DMS153 treated with DMSO at 0.1 percent for 48 hours (cell line): ENCODE data around the gene SETD1A.
"Not testable (repeated sequence)": the region's sequence is repeated elsewhere in the genome, so short reads cannot be mapped to it uniquely, and the experiment has no call there.

Experiments
- DNase-seq: peaks from one replicate; lab custom pipeline; 2025; ENCODE audit not compliant: unreplicated experiment; lab: John Stamatoyannopoulos, UW

Gene SETD1A

DNA sequence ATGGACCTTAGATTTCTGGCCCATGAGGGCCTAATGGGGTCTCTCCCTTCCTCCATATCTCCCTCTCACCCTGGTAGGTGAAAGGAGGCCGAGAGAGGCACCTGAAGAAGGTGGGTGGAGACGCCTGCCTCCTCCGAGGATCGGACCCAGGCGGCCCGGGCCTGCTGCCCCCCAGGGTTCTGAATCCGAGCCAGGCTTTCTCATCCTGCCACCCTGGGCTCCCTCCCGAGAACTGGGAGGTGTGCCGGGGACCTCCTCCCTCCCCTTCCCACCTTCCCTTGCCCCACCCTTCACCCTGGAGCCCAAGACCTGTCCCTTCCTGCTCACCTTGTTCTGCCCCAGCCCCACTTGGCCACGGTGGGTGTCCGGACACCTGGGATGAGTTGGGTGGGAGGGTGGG is 29.2 kb upstream of the SETD1A start:
- DNase-seq = no peak

DNA sequence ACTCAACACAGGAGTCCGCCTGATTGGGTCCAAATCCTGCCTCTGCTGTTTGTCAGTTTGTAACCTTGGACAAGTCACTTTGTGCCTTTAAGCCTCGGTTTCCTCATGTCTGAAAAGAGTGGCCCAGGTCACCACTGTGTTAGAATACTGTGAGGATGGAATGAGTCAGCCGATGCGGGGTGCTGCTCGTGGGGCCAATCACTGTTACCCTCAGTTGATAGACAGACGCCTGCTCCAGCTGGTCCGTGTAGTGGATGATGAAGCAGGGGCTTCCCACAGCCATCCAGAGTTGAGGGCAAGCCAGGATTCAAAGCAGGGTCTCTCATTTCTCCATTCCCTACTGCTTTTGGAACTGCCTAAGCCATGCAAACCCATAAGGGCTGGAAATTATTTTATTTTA is 28.4 kb upstream of the SETD1A start:
- DNase-seq = no peak

DNA sequence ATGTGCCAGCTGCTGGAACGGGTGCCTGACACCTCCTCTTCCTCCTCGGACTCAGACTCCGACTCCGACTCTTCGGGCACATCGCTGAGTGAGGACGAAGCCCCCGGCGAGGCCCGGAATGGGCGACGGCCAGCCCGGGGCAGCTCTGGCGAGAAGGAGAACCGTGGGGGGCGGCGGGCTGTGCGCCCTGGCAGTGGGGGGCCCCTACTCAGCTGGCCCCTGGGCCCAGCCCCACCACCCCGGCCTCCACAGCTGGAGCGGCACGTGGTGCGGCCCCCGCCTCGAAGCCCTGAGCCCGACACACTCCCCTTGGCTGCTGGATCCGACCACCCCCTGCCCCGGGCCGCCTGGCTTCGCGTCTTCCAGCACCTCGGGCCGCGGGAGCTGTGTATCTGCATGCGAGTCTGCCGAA is 27.4 kb upstream of the SETD1A start:
- DNase-seq = no peak

DNA sequence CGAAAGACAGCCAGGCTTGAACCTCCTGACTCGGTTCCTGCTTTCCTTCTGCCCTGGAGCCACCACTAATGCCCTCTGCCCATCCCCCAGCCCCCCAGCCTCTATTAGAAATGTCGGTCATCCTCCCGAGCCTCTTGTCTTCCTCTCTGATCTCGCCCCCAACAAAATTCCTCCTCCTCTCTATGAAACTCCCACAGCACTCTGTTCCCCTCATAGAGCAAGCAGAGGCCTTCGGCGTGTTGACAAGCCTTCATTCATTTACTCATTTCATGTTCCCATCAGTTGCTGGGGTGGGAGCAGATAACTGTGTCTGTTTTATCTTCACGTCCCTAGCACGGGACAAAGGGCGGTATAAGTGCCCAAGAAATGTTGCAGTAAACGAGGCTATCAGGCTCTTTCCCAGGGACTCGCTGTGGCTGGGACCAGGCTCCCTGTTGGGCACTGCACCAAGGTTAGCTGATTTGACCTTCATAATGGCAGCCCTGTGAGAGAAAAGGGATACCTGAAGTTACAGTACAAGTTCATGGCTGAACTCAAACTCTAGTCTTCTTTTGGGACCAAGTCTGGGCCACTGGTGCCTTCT is 26.4 kb upstream of the SETD1A start:
- DNase-seq = no peak

DNA sequence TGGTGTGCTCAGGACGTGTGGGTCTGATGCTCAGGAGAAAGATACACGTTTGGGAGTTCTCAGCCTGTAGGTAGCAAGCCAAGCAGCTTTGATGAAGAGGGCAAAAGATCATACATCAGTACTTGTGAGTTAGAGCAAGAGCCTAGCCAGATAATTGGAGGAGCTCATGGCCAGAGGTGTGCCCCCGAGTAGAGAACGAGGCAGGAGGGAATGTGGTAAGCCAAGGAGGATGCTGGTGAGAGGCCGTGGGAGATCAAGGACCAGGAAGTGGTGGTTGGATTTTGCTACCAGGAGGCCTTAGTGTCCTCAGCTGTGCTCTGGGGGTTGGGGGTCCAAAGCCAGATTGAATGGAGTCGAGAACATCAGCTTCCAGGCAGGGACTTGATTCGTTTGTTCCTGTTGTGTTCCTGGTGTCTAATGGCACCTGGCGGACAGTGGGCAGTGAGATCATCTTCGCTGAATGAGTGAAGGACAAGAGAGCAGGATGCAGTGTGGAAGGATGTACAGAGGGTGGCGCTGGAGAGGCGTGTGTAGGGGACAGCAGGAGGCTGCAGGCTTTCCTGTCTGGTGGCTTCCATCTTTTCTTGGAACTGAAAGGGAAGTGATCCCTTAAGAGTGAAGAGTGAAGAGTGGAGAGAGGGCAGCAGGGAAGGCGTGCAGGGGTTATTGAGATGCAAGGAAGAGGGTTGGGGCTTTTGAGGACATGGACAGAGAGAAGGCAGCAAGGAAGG is 22.6 kb upstream of the SETD1A start:
- DNase-seq = no peak

DNA sequence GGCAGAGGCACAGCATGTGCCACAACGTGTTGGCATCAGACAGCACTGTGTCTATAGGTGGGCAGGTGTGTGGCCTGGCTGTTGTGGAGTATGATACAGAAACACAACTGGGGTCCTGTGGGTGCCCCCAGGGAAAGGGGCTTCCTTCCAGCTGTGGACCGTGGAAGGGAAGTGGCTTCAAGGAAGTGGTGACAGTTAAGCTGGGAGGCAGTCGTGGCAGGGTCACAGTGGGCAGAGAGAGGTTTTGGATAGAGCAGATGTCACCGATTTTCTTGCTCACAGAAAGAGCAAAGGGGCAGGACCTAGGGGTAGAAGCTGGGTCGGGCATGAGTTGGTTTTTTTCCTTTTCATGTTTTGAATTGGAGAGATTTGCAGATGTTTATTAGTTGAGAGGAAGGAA is 19.9 kb upstream of the SETD1A start:
- DNase-seq = no peak

DNA sequence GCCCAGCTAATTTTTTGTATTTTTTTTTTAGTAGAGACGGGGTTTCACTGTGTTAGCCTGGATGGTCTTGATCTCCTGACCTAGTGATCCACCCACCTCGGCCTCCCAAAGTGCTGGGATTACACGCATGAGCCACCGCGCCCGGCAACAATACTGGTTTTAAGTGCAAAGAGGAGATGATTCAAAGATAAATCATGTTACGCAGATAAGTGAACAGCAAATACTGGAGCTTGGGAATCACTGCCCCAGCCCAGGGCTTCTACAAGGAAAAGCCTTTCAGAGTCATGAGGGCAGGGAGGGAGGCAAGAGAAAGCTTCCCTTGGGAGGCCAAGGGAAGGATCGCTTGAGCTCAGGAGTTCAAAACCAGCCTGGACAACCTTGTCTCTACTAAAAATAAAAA is 18.0 kb upstream of the SETD1A start:
- not testable (repeated sequence) for DNase-seq

DNA sequence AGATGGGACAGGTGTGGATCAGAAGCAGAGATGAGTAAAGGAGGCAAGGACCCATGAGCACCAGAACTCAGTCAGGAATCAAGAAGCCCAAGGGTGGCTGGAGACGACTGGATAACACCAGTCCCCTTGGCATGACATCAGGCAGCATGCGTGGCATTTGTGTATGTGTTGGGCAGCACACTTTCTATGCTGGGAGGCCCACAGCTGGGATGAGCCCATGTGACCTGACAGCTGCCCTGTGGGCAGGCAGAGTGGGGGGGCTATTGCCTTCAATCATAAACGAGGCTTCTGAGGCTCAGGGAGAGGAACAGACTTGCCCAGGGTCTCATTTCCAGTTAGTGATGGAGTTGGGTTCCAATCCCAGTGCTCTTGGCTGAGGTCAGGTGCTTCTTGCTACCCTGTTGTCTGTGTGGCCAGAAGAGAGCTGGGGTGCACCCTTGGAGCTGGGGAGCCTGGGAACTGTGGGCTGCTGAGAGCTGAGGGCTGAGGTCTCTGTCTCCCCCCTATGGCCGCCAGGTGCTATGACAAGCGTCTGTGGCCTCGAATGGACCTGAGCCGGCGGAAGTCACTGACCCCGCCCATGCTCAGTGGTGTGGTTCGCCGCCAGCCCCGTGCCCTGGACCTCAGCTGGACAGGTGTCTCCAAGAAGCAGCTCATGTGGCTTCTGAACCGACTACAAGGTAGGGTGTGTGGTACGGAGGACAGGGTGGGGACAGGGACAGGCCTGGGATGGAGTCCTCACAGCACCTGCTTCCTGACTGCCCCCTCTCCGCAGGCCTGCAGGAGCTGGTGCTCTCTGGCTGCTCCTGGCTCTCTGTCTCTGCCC is 15.7 kb upstream of the SETD1A start:
- peak; percentile 42 for DNase-seq

DNA sequence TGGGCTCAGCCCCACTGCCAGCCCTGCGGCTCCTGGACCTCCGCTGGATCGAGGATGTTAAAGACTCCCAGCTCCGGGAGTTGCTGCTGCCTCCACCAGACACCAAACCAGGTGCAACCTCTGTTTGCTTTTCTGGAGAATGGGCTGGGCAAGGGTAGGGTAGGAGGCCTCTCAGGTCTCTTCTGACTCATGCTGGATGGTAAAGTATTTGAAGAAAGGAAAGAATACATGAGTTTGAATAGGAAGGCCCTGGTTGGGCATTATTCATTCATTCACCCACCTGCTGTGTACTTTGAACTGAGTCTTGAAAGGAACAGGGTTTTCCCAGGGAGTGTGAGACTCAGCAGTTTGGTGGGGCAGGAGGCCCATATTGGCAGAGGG is 15.1 kb upstream of the SETD1A start:
- no peak for DNase-seq

DNA sequence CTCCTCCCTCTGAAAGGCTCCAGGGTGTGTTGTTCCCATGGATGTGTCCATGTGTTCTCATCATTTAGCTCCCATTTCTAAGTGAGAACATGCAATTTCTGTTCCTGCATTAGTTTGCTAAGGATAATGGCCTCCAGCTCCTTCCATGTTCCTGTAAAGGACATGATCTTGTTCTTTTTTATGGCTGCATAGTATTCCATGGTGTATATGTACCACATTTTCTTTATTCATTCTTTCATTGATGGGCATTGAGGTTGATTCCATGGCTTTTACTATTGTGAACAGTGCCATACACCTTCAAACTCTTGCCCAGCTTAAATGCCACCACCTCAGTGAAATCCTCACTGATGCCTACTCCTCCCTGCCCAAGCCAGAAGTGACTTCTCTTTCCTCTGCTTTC is 13.2 kb upstream of the SETD1A start:
- DNase-seq = no peak

DNA sequence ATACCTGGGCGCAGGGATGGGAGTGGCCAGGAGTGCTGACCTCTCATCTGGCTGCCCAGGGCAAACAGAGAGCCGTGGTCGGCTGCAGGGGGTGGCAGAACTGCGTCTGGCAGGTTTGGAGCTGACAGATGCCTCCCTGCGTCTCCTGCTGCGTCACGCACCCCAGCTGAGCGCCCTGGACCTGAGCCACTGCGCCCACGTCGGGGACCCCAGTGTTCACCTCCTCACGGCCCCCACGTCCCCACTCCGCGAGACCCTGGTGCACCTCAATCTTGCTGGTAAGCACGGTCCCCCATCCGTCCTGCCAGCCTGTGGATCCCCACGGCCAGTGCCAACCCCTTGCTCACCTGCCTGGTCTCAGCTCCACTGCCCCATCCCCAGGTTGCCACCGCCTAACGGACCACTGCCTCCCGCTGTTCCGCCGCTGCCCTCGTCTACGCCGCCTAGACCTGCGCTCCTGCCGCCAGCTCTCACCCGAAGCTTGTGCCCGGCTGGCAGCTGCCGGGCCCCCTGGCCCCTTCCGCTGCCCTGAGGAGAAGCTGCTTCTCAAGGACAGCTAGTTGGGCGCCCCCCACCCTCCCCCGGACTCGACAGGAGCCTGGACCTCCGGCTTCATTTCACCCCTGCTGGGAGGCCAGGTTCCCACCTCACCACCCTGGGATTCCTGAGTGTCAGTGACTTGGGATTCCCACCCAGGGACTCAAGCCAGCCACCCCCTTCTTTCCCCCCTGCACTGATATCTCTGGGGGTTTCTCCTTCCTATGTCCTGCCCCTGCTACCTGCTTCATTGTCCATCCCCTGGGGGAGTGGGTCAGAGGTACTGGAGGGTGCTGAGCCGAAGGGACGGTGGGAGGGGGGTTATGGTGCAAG is 10.6 kb upstream of the SETD1A start:
- DNase-seq = no peak

DNA sequence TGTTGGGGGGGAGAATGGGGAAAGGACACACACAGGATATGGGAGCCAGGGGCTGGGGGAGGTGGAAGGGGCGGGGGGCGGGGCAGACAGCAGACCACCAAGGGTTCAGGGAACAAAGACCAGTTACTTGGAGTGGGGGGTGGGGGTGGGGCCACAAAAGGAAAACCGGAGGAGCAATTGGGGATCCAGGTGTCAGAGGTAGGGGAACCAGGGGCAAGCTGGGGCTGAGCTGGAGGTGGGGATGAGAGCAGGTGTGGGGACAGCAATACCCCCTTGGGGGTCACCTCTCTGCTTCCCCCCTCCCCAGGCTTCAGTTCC is 10.1 kb upstream of the SETD1A start:
- DNase-seq = no peak

DNA sequence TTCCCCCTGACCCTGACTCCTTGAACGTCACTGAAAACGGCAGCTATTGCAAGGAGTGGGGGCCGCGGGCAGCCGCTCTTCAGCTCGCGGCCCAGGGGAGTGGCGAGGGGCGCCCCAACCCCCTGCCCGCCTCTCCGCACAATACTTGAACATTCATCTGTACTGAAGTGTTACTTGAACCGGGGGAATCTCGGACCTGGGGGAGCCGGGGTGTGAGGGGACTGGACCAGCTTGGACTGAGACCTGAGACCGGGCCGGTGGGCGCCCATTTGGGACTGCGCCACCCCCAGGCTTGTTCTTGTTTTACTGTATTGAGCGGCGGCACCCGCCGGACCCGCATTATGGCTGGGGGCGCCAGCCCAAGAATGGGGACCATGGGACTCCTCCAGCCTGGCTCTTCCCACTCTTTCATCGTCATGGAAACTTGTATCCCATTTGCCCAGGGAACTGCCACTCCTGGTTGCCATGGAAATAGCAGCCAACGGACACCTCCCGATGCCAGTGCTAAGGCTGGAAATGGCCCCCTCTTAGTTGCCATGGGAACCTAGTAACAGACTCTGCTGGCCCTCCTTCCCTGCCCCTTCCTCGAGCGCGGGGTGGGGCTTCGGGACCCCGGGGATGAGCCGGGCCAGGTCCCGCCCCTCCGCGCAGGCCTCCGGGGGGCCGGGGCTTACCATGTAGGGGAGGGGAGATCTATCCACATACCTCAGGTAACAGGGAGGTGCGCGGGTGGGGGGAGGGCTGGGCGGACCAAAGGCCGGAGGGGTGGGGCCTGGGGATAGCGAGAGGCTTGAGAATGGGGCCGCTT is 9.5 kb upstream of the SETD1A start:
- DNase-seq = no peak

DNA sequence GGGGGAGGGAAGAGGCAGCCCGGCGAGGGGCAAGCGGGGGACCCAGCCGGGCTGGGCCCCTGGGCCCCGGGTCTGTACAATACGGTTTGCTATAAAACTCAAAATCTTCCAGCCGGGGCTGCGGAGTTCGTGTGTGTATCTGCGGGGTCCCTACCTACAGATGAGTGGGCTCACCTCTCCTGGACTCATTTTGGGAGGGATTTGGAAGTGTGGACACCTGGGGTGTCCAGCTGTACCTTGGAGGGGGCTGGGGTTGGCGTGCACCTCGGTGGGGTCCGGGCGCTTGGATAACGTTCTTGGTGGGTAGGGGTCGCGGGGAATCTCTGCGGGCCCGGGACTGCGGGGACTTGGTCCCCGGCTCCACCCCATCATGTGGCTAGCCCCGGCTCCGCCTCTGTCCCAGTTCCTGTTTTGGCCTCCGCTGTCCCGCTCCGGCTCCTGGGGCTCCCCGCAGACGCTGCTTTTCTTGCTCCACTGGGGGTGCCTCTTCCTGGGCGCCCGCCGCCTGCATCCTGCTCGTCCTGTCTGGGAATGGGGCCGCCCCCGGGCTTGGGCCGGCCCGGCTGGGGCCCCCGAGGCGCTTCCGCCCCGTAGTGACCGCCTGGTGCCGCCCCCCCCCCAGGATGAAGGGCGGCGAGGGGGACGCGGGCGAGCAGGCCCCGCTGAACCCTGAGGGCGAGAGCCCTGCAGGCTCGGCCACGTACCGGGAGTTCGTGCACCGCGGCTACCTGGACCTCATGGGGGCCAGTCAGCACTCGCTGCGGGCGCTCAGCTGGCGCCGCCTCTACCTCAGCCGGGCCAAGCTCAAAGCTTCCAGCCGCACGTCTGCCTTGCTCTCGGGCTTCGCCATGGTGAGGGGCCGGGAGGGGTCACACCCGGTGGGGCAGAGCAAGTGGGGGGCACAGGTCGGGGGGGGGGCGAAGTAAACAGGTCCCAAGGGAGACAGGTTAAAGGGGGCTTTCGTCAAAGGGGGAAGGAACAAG is 8.6 kb upstream of the SETD1A start, which contains the start of gene ORAI3:
Gene ORAI3 (plus strand): TSS at position 402 of the 983 bp plus-strand sequence. CDS start 222 bp downstream, at position 624.
- no peak for DNase-seq

DNA sequence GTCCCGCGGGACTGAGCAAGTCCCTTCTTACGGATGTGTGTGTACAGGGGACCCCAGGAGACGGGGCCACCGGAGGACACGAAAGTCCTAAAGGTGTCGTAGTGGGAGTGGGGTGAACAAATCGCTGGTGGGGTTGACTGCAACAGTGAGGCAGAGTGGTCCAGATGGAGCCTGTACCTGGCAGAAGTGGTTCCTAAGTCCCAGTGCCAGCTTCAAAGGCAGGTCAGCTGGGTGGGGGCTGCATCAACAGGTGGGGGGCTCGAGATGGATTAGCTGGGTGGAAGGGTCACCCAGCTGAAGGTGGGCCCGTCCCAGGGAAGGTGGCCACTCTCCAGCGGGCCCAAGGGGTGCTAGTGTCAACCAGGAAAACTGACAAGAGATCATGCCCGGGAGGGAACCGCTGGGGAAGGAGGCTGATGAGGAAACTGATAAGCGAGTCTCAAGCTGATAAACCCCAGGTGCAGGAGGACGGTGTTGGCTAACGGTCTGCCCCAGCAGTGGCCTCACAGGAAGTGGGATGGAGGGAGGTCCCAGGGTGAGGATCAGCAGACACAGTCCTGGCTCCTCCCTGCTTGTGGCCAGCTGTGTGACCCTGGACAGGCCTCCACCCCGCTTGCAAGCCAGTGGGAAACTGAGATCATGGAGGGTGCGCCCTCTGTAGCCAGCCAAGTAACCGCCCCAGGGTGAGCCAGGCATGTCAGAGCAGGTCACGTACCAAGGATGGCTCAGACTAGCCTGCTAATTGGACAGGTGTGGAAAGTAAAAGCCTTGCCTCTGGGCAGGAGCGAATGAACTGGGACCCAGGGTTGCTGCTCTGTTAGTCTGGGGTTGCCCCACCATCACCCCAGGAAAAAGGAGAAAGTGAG is 7.7 kb upstream of the SETD1A start:
- peak; percentile 53 for DNase-seq

DNA sequence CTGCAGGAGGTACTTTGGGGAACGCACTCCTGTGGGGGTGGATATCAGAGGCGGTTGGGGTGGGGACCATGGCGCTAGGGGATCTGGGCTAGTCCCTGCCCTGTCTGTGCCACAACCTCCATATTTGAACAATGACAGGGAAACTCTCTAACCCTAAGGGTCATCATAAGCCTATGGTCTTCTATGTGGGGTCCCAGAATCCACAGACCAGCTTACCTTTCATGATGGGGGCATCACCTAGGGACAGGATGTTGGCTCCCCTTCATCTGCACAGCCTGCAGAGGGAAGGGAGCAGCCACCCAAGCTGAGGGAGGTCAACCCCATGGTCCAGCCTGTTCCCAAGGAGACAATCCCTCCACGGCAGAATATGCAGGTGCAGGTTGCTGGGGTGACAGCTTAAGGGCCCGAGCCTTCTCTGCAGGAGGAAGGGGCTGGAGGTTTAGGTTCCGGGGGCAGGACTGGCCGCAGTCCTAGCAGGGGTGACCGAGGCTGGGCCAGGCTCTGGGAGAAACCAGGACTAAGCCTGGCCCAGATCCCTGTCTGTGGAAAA is 7.0 kb upstream of the SETD1A start:
- no peak for DNase-seq

DNA sequence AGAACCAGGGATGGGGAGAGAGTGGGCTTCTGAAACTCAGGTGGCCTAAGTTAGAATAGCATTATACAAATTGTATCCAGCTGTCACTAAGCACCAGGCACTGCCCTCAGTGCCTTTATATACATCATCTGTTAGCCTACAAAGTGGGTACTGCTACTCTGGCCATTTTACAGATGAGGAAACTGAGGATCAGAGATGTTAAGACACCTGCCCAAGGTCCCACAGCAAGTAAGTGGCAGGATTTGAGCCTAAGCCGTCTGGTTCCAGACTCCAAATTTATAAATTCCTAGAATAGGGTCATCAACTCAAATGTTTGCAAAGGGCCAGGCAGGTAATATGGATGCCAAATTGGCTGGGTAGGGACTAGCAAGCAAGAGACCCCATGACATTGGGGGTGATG is 6.4 kb upstream of the SETD1A start:
- DNase-seq = no peak

DNA sequence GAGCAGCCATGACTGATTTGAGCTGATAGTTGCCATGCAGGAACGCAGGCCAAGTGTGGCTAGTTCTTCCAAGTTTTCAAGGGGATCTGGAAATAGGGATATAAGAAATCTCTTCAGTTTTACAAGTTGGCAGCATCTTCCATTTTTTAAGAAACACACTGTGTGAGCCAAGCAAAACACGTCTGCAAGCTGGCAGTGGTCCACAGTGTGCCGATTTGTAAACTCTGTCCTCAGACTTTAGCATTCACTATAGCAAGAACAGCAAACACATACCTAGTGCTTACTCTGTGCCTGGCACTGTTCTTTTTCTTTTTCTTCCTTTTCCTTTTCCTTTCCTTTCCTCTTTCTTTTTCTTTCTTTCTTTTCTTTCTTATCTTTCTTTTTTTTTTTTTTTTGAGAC is 5.8 kb upstream of the SETD1A start:
- DNase-seq = no peak
